ENCODE measurements around the gene SRGAP2C. TPM values are rescaled to one million over a fixed set of nuclear protein-coding genes. Genes with fewer than 3 reads are reported as not detected.
"Not testable (repeated sequence)": the region's sequence is repeated elsewhere in the genome, so short reads cannot be mapped to it uniquely, and the experiment has no call there.

Gene SRGAP2C
- total RNA-seq, 2 donors from 2014 or later, result 8.4 to 10.2 TPM

DNA sequence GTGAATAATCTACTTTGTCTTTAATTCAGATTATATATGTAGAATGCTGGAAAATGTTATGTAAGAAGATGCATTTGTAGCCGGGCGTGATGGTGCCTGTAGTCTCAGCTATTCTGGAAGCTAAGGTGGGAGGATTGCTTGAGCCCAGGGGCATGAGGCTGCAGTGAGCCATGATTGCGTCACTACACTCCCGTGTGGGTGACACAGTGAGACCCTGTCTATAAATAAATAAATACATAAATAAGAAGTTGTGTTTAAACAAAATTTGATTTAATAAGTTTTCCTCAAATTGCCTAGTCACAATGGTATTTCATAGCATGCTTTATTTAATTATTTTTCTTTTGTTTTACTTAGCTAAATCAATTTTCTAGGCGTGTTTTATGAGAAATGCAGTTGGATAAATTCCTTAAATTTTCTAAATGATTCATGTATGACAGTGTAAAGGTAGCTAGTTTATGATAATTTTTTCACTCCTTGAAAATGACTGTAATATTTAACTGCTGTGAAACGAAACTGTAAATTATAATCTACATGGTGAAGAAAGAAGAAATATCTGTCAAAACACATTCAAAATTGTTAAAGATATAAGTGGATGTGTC lies 232.6 kb downstream of the SRGAP2C start:
- Histone ChIP-seq H3K27ac (no peak overlapping the region), H3K4me3 (no peak overlapping the region), H3K9me3 (no peaks in the 10 kb centered on the region), H3K27me3 (no peaks in the 10 kb centered on the region), H3K4me1 (no peaks in the 10 kb centered on the region), H3K9ac (ENCODE audit: low read depth in 2 of 2, low read length in 2 of 2) (no peak overlapping the region), H3K36me3 (no peaks in the 10 kb centered on the region)
- TF ChIP-seq, protein P1, sequence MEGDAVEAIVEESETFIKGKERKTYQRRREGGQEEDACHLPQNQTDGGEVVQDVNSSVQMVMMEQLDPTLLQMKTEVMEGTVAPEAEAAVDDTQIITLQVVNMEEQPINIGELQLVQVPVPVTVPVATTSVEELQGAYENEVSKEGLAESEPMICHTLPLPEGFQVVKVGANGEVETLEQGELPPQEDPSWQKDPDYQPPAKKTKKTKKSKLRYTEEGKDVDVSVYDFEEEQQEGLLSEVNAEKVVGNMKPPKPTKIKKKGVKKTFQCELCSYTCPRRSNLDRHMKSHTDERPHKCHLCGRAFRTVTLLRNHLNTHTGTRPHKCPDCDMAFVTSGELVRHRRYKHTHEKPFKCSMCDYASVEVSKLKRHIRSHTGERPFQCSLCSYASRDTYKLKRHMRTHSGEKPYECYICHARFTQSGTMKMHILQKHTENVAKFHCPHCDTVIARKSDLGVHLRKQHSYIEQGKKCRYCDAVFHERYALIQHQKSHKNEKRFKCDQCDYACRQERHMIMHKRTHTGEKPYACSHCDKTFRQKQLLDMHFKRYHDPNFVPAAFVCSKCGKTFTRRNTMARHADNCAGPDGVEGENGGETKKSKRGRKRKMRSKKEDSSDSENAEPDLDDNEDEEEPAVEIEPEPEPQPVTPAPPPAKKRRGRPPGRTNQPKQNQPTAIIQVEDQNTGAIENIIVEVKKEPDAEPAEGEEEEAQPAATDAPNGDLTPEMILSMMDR (IDR thresholded peaks at IDR 0.05), result no peak
- intact Hi-C loops (cut with DNase I), result no loop called here
- DNase-seq, result no peak

DNA sequence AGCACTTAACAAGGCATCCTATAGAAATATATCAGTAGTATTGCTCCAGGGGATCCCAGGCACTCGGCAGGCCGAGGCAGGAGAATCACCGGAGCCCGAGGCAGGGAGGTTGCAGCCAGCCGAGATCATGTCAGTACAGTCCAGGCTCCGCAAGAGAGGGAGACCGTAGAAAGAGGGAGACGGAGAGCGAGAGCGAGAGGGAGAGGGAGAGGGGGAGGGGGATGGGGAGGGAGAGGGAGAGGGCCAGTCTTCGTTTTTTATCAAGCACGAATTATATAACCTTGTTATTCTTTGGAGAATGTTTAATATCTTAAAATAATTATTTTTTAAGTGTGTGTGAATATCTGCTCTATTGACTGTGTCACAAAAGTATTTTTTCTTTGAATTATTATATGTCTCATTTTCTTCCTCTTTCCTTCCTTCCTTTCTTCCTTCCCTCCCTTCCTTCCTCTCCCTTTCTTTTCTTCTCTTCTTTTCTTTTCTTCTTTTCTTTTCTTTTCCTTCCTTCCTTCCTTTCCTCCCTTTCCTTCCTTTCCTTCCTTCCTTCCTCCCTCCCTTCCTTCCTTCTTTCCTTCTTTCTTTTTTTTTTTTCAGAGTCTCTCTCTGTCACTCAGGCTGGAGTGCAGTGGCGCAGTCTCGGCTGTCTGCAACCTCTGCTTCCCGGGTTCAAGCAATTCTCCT lies 233.7 kb downstream of the SRGAP2C start:
- Histone ChIP-seq H3K27me3 (no peaks in the 10 kb centered on the region), H3K9me3 (no peaks in the 10 kb centered on the region), H3K36me3 (no peaks in the 10 kb centered on the region), H3K4me1 (no peaks in the 10 kb centered on the region), H3K27ac (no peak overlapping the region), H3K4me3 (no peak overlapping the region), H3K9ac (ENCODE audit: low read depth in 2 of 2, low read length in 2 of 2) (no peak overlapping the region)
- DNase-seq, result no peak
- intact Hi-C loops (cut with DNase I), result no loop called here
- TF ChIP-seq, protein P1 (IDR thresholded peaks at IDR 0.05), result no peak

DNA sequence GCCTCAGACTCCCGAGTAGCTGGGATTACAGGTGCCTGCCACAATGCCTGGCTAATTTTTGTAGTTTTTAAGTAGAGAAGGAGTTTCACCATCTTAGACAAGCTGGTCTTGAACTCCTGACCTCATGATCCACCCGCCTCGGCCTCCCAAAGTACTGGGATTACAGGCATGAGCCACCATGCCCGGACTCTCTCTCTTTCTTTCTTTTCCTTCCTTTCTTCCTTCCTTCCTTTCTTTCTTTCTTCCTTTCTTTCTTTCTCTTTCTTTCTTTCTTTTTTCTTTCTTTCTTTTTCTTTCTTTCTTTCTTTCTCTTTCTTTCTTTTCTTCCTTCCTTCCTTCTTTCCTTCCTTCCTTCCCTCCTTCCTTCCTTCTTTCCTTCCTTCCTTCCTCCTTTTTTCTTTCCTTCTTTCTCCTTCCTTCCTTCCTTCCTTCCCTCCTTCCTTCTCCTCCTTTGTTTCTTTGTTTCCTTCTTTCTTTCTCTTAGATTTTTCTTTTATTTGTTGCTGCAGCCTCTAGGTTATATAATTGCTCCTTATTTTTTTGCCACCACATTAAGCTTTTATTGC lies 234.4 kb downstream of the SRGAP2C start:
- H3K27me3 ChIP-seq; H3K4me3 ChIP-seq; H3K9me3 ChIP-seq; intact Hi-C loops (cut with DNase I); H3K36me3 ChIP-seq; H3K27ac ChIP-seq; H3K4me1 ChIP-seq; H3K9ac ChIP-seq (ENCODE audit: low read depth in 2 of 2, low read length in 2 of 2); DNase-seq: not testable (repeated sequence)

DNA sequence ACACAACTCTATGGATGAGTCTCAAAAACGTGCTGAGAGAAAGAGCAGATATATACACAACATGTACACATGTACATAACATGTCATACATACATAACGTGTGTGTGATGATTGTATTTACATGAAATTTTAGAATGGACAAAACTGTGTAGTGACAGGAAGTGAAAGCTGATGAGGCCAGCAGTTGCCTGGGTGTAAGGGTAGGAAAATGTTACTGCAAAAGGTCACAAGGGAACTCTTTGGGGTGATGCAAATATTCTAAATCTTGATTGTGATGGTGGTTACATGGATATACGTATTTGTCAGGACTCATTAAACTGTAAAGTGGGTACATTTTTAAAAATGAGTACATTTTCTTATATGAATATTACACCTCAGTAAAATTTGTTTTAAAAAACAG lies 236.7 kb downstream of the SRGAP2C start:
- H3K9ac ChIP-seq (ENCODE audit: low read depth in 2 of 2, low read length in 2 of 2); H3K9me3 ChIP-seq; H3K27me3 ChIP-seq; intact Hi-C loops (cut with DNase I); H3K4me3 ChIP-seq; DNase-seq; H3K36me3 ChIP-seq; H3K4me1 ChIP-seq; H3K27ac ChIP-seq: not testable (repeated sequence)

DNA sequence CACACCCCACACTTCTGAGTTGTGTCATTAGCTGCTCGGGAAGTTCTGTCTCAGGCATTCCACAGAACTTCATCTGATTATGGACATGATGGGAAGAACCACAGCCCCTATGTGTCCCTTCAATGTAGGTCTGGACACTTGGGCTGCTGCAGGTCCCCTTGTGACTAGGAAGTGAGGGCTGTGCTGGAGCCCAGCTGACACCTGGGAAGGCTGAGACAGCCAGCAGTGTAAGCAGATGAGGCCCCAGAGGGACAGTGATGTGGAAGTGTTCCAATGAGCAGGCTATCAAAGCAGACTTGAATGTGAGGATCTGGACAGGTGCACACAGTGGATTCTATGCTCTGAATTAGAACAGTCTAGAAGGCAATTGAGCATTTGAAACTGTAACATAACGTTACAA lies 239.2 kb downstream of the SRGAP2C start:
- DNase-seq, result not testable (repeated sequence)

DNA sequence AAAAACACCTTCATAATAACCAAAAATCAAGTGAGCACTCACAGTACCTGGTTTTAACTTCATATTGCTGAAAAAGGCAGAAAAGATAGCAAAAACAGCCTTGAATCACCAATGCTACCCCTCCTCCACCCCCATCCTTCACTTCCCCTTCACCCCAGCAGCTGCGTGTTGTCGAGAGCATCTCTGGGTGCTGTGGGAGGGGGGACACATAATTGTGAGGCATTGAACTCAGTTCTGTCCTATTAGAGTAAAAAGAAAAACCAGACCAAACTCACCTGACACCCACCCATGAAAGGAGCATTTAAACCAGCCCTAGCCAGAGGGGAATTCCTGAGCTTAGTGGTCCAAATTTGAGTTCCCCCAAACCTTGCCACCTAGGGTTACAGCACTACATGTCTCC lies 248.7 kb downstream of the SRGAP2C start:
- H3K4me1 ChIP-seq; H3K9me3 ChIP-seq; H3K9ac ChIP-seq (ENCODE audit: low read depth in 2 of 2, low read length in 2 of 2); DNase-seq; H3K27ac ChIP-seq; H3K4me3 ChIP-seq; H3K27me3 ChIP-seq; intact Hi-C loops (cut with DNase I); H3K36me3 ChIP-seq: not testable (repeated sequence)

More for the DNA sequence above, 239.2 kb downstream of the SRGAP2C start:
- H3K9ac ChIP-seq (ENCODE audit: low read depth in 2 of 2, low read length in 2 of 2); H3K9me3 ChIP-seq; H3K4me1 ChIP-seq; H3K27me3 ChIP-seq; H3K4me3 ChIP-seq; intact Hi-C loops (cut with DNase I); H3K27ac ChIP-seq; H3K36me3 ChIP-seq: not testable (repeated sequence)

DNA sequence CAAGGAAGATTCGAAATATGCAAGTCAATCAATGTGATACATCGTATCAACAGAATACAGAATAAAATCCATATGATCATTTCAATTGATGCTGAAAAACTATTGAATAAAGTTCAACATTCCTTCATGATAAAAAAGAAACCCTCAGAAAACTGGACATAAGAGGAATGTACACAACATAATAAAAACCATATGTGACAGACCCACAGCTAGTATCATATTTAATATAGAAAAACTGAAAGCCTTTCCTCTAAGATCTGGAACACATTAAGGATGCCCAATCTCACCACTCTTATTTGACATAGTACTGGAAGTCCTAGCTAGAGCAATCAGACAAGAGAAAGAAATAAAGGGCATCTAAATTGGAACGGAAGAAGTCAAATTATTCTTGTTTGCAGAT lies 254.1 kb downstream of the SRGAP2C start:
- H3K9me3 ChIP-seq; H3K9ac ChIP-seq (ENCODE audit: low read depth in 2 of 2, low read length in 2 of 2); intact Hi-C loops (cut with DNase I); DNase-seq; H3K4me3 ChIP-seq; H3K36me3 ChIP-seq; H3K27me3 ChIP-seq; H3K4me1 ChIP-seq; H3K27ac ChIP-seq: not testable (repeated sequence)

DNA sequence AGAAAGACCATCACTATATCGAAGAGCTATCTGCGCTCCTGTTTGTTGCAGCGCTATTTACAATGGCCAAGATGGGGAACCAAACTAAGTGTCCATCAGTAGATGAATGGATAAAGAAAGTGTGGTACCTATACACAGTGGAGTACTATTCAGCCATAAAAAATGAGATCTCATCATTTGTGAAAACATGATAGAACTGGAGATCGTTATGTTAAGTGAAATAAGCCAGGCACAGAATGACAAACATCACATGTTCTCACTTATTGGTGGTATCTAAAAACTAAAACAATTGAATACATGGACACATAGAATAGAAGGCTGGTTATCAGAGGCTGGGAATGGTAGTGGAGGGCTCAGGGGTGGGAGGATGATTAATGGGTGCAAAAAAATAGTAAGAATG lies 256.2 kb downstream of the SRGAP2C start:
- intact Hi-C loops (cut with DNase I), result no loop called here
- Histone ChIP-seq H3K4me1 (no peaks in the 10 kb centered on the region), H3K4me3 (no peak overlapping the region), H3K9ac (ENCODE audit: low read depth in 2 of 2, low read length in 2 of 2) (no peak overlapping the region), H3K27me3 (no peaks in the 10 kb centered on the region), H3K27ac (no peak overlapping the region), H3K9me3 (no peaks in the 10 kb centered on the region), H3K36me3 (no peaks in the 10 kb centered on the region)
- no peak for DNase-seq
- TF ChIP-seq, protein P1 (IDR thresholded peaks at IDR 0.05), result no peak
